BLaER1 (cell line): ENCODE results near the gene NPHP4.

Source experiments
- H3K27ac ChIP-seq: shearing (Covaris generic); formaldehyde crosslinking; 2 replicates; pipeline ENCODE4 v1.8.1; 2022
- H3K27me3 ChIP-seq: shearing (Covaris generic); formaldehyde crosslinking; 2 replicates; pipeline ENCODE4 v1.8.1; 2022
- H3K36me3 ChIP-seq: shearing (Covaris generic); formaldehyde crosslinking; 2 replicates; pipeline ENCODE4 v1.8.1; 2022
- H3K4me1 ChIP-seq: shearing (Covaris generic); formaldehyde crosslinking; 2 replicates; pipeline ENCODE4 v1.8.1; 2022
- H3K4me2 ChIP-seq: shearing (Covaris generic); formaldehyde crosslinking; 2 replicates; pipeline ENCODE4 v1.8.1; 2022
- H3K4me3 ChIP-seq: shearing (Covaris generic); formaldehyde crosslinking; 2 replicates; pipeline ENCODE4 v1.8.1; 2022
- H3K9ac ChIP-seq: shearing (Covaris generic); formaldehyde crosslinking; 2 replicates; pipeline ENCODE4 v1.8.1; 2022
- H3K9me3 ChIP-seq: shearing (Covaris generic); formaldehyde crosslinking; 2 replicates; pipeline ENCODE4 v1.8.1; 2022
- H4K20me1 ChIP-seq: shearing (Covaris generic); formaldehyde crosslinking; 2 replicates; pipeline ENCODE4 v1.8.1; 2022
- Cebpa-rat ChIP-seq: shearing (Covaris generic); IDR thresholded peaks from 2 replicates; pipeline ENCODE4 v1.8.1; 2022

The NPHP4 gene

GRCh38 chr1:5877001-5877400 is 115.2 kb downstream of the NPHP4 start:
- Histone ChIP-seq H3K9me3 (peaks cover 28% of the 10 kb centered on the region), H3K4me2 (no peak overlapping the region), H4K20me1 (no peaks in the 10 kb centered on the region), H3K27ac (no peak overlapping the region), H3K9ac (no peak overlapping the region), H3K4me3 (no peak overlapping the region), H3K4me1 (peaks cover 27% of the 10 kb centered on the region), H3K27me3 (no peaks in the 10 kb centered on the region), H3K36me3 (peaks cover 85% of the 10 kb centered on the region)
- no peak for TF ChIP-seq Cebpa-rat

GRCh38 chr1:5876094-5876650 is 116.1 kb downstream of the NPHP4 start:
- Histone ChIP-seq H3K27ac (no peak overlapping the region), H3K36me3 (peaks cover 85% of the 10 kb centered on the region), H3K4me1 (peaks cover 27% of the 10 kb centered on the region), H3K4me3 (no peak overlapping the region), H3K4me2 (no peak overlapping the region), H4K20me1 (no peaks in the 10 kb centered on the region), H3K9ac (no peak overlapping the region), H3K27me3 (no peaks in the 10 kb centered on the region), H3K9me3 (peaks cover 19% of the 10 kb centered on the region)
- TF ChIP-seq Cebpa-rat, result no peak

GRCh38 chr1:5875345-5875910 is 116.8 kb downstream of the NPHP4 start:
- peaks cover 26% of the 10 kb centered on the region for H3K4me1 ChIP-seq
- H4K20me1 ChIP-seq, result no peaks in the 10 kb centered on the region
- H3K4me2 ChIP-seq, result no peak overlapping the region
- H3K36me3 ChIP-seq, result peaks cover 85% of the 10 kb centered on the region
- H3K27ac ChIP-seq, result no peak overlapping the region
- peaks cover 12% of the 10 kb centered on the region for H3K9me3 ChIP-seq
- H3K9ac ChIP-seq, result no peak overlapping the region
- no peak overlapping the region for H3K4me3 ChIP-seq
- no peaks in the 10 kb centered on the region for H3K27me3 ChIP-seq
- no peak for TF ChIP-seq Cebpa-rat

- peaks cover 18% of the 10 kb centered on the region for H3K4me1 ChIP-seq
- no peaks in the 10 kb centered on the region for H3K27me3 ChIP-seq
- H3K36me3 ChIP-seq, result peaks cover 85% of the 10 kb centered on the region
- no peak overlapping the region for H3K9ac ChIP-seq
- H3K9me3 ChIP-seq, result peaks cover 3% of the 10 kb centered on the region
- no peak overlapping the region for H3K27ac ChIP-seq
- H4K20me1 ChIP-seq, result no peaks in the 10 kb centered on the region
- no peak overlapping the region for H3K4me2 ChIP-seq
- TF ChIP-seq Cebpa-rat, result no peak
- no peak overlapping the region for H3K4me3 ChIP-seq
Observed at GRCh38 chr1:5874416-5875110, 117.7 kb downstream of the NPHP4 start.

- Histone ChIP-seq H3K27me3 (no peaks in the 10 kb centered on the region), H3K4me2 (no peak overlapping the region), H4K20me1 (no peaks in the 10 kb centered on the region), H3K4me1 (peaks cover 8% of the 10 kb centered on the region), H3K27ac (no peak overlapping the region), H3K36me3 (peaks cover 83% of the 10 kb centered on the region), H3K9ac (no peak overlapping the region), H3K9me3 (no peaks in the 10 kb centered on the region), H3K4me3 (no peak overlapping the region)
- TF ChIP-seq Cebpa-rat, result no peak
Observed at GRCh38 chr1:5873556-5873955, 118.7 kb downstream of the NPHP4 start.

GRCh38 chr1:5872886-5873285 is 119.3 kb downstream of the NPHP4 start:
- Histone ChIP-seq H3K36me3 (peaks cover 81% of the 10 kb centered on the region), H3K4me3 (no peak overlapping the region), H3K27ac (no peak overlapping the region), H3K9me3 (no peaks in the 10 kb centered on the region), H3K4me1 (peaks cover 1% of the 10 kb centered on the region), H3K27me3 (no peaks in the 10 kb centered on the region), H3K9ac (no peak overlapping the region), H4K20me1 (no peaks in the 10 kb centered on the region), H3K4me2 (no peak overlapping the region)
- TF ChIP-seq Cebpa-rat, result no peak

- Histone ChIP-seq H3K36me3 (peaks cover 68% of the 10 kb centered on the region), H3K9ac (no peak overlapping the region), H3K9me3 (no peaks in the 10 kb centered on the region), H3K4me2 (no peak overlapping the region), H3K4me3 (no peak overlapping the region), H4K20me1 (no peaks in the 10 kb centered on the region), H3K27ac (no peak overlapping the region), H3K27me3 (no peaks in the 10 kb centered on the region), H3K4me1 (peaks cover 16% of the 10 kb centered on the region)
- no peak for TF ChIP-seq Cebpa-rat
Observed at GRCh38 chr1:5868931-5869500, 123.2 kb downstream of the NPHP4 start.

- peaks cover 63% of the 10 kb centered on the region for H3K36me3 ChIP-seq
Observed at GRCh38 chr1:5865774-5866173, 126.5 kb downstream of the NPHP4 start.

GRCh38 chr1:5865056-5865455 is 127.2 kb downstream of the NPHP4 start:
- no peak for TF ChIP-seq Cebpa-rat

More at GRCh38 chr1:5865774-5866173, 126.5 kb downstream of the NPHP4 start:
- no peaks in the 10 kb centered on the region for H4K20me1 ChIP-seq
- TF ChIP-seq Cebpa-rat, result no peak
- peak overlapping the region; percentile 55 for H3K27ac ChIP-seq
- H3K4me2 ChIP-seq, result peak overlapping the region; percentile 51
- no peaks in the 10 kb centered on the region for H3K27me3 ChIP-seq
- peak overlapping the region; percentile 24; the same call in 1 of the 2 replicates for H3K9ac ChIP-seq
- H3K4me1 ChIP-seq, result peaks cover 16% of the 10 kb centered on the region
- H3K4me3 ChIP-seq, result no peak overlapping the region
- H3K9me3 ChIP-seq, result no peaks in the 10 kb centered on the region

GRCh38 chr1:5864256-5864655 is 128.0 kb downstream of the NPHP4 start:
- Histone ChIP-seq H4K20me1 (no peaks in the 10 kb centered on the region), H3K9me3 (no peaks in the 10 kb centered on the region), H3K9ac (no peak overlapping the region), H3K4me3 (no peak overlapping the region), H3K27me3 (no peaks in the 10 kb centered on the region), H3K36me3 (peaks cover 54% of the 10 kb centered on the region), H3K27ac (no peak overlapping the region; the same call in 1 of the 2 replicates), H3K4me1 (peaks cover 17% of the 10 kb centered on the region), H3K4me2 (no peak overlapping the region)
- no peak for TF ChIP-seq Cebpa-rat

More at GRCh38 chr1:5865056-5865455, 127.2 kb downstream of the NPHP4 start:
- H3K27ac ChIP-seq, result peak overlapping the region; percentile 55
- peaks cover 16% of the 10 kb centered on the region for H3K4me1 ChIP-seq
- no peaks in the 10 kb centered on the region for H4K20me1 ChIP-seq
- peak overlapping the region; percentile 51 for H3K4me2 ChIP-seq
- H3K27me3 ChIP-seq, result no peaks in the 10 kb centered on the region
- no peaks in the 10 kb centered on the region for H3K9me3 ChIP-seq
- peaks cover 60% of the 10 kb centered on the region for H3K36me3 ChIP-seq
- peak overlapping the region; percentile 24; the same call in 1 of the 2 replicates for H3K9ac ChIP-seq
- no peak overlapping the region for H3K4me3 ChIP-seq
